T-cell (primary cell): ENCODE results near the gene EREG. TPM values are rescaled to one million over a fixed set of nuclear protein-coding genes. Genes with fewer than 3 reads are reported as not detected.
"Not testable (repeated sequence)": the region's sequence is repeated elsewhere in the genome, so short reads cannot be mapped to it uniquely, and the experiment has no call there.

Experiments used
- ATAC-seq, 4 experiments: fragments of 200-7000 bp in 3 of 4; fragments of 150-1000 bp in 1 of 4; cut with Tn5 transposase; replicated peaks in 1 of 4; 1 replicate in 3 of 4; 2 replicates in 1 of 4; pipeline ENCODE4 v1.10.0; 2021; ENCODE audit warnings: moderate library complexity in 3 of 4, mild to moderate bottlenecking in 2 of 4, moderate number of reproducible peaks in 1 of 4
- CTCF ChIA-PET, 2 donors: fragments of 300-600 bp; sonication (Branson Sonifier 250); formaldehyde crosslinking; loops; one replicate each; lab custom pipeline; 2022; ENCODE audit warnings: antibody characterized with exemption in 2 of 2; lab: Charles Lee
- POLR2A ChIA-PET, 2 donors: fragments of 300-600 bp; sonication (Branson Sonifier 250); formaldehyde crosslinking; loops; one replicate each; lab custom pipeline; 2022; ENCODE audit warnings: antibody characterized with exemption in 2 of 2; lab: Charles Lee
- DNase-seq, 35 experiments: peaks; one replicate each; pipeline versions ENCODE4 v3.0.0 to v3.0.0-alpha.2; 2013 to 2023
- H3K27ac ChIP-seq: one replicate; pipeline ENCODE4 v1.5.1; 2013; ENCODE audit warnings: low read length
- H3K27me3 ChIP-seq, 2 experiments: replicated peaks in 1 of 2; 1 replicate in 1 of 2; 2 replicates in 1 of 2; pipeline versions ENCODE4 v1.6.1 to v1.7.0; 2013; ENCODE audit warnings: low read length in 1 of 2, mixed read lengths in 1 of 2; ENCODE audit not compliant: control insufficient read depth in 2 of 2, insufficient read depth in 2 of 2; ENCODE audit errors: extremely low read depth in 1 of 2
- H3K36me3 ChIP-seq, 2 donors: 1 replicate in 1 of 2; 2 replicates in 1 of 2; pipeline versions ENCODE4 v1.6.1 to v1.7.0; 2013; ENCODE audit warnings: low read length in 1 of 2; ENCODE audit not compliant: control insufficient read depth in 2 of 2, insufficient read depth in 1 of 2; ENCODE audit errors: extremely low read depth in 1 of 2
- H3K4me1 ChIP-seq, 2 experiments: 1 replicate in 1 of 2; 2 replicates in 1 of 2; pipeline versions ENCODE4 v1.6.1 to v1.7.0; 2013; ENCODE audit warnings: low read length in 2 of 2, mixed read lengths in 1 of 2; ENCODE audit not compliant: insufficient read depth in 2 of 2, control insufficient read depth in 1 of 2; ENCODE audit errors: extremely low read depth in 1 of 2
- H3K4me3 ChIP-seq, 2 donors: 1 replicate in 1 of 2; 2 replicates in 1 of 2; pipeline versions ENCODE4 v1.5.1 to v1.7.0; 2013; ENCODE audit warnings: mild to moderate bottlenecking in 2 of 2, low read length in 1 of 2, moderate library complexity in 1 of 2; ENCODE audit not compliant: control insufficient read depth in 1 of 2; ENCODE audit errors: extremely low read depth in 1 of 2
- H3K9me3 ChIP-seq: 2 replicates; pipeline ENCODE4 v1.7.0; 2013
- H3K27ac Mint-ChIP-seq, 2 donors: one replicate each; pipeline ENCODE4 v1.8.0; 2020 to 2021; ENCODE audit warnings: mild to moderate bottlenecking in 2 of 2, mixed read lengths in 2 of 2
- H3K27me3 Mint-ChIP-seq, 2 donors: one replicate each; pipeline ENCODE4 v1.8.0; 2021 to 2022; ENCODE audit warnings: mixed read lengths in 2 of 2
- H3K36me3 Mint-ChIP-seq: one replicate; pipeline ENCODE4 v1.8.0; 2021; ENCODE audit warnings: mixed read lengths
- H3K4me1 Mint-ChIP-seq, 3 donors: one replicate each; pipeline ENCODE4 v1.8.0; 2020 to 2022; ENCODE audit warnings: mixed read lengths in 3 of 3, mild to moderate bottlenecking in 1 of 3
- H3K4me3 Mint-ChIP-seq, 3 donors: one replicate each; pipeline ENCODE4 v1.8.0; 2020 to 2022; ENCODE audit warnings: mild to moderate bottlenecking in 3 of 3, mixed read lengths in 3 of 3, moderate library complexity in 3 of 3
- H3K9me3 Mint-ChIP-seq, 3 donors: one replicate each; pipeline ENCODE4 v1.8.0; 2020 to 2022; ENCODE audit warnings: mixed read lengths in 3 of 3
- WGBS: methylation state at CpG from one replicate; pipeline ENCODE4 v1.1.5; 2013; ENCODE audit warnings: missing lambda C conversion rate; ENCODE audit not compliant: insufficient coverage; 5-methylcytosine and 5-hydroxymethylcytosine counted together
- total RNA-seq, 35 experiments: library from RNA in 6 of 35; stranded (reverse) in 6 of 35; fragments of 120-200 nt in 1 of 35; gene quantifications; one replicate each; pipeline versions ENCODE4 v1.2.1 to v1.2.4 and lab custom pipeline; 2013 to 2026

Gene EREG
- total RNA-seq, 5 donors from 2014 or later (not counting 1 experiment from before 2014, with no cell fraction given): 0.16 to 1.5 (median 0.44) TPM

- H3K4me1 ChIP-seq: no peaks in the 10 kb centered on the region
- H3K36me3 ChIP-seq: no peaks in the 10 kb centered on the region
- H3K27ac ChIP-seq: no peak overlapping the region
- no peak for DNase-seq
- Mint-ChIP-seq H3K4me1 (no peaks in the 10 kb centered on the region), H3K27ac (no peak overlapping the region), H3K36me3 (no peaks in the 10 kb centered on the region), H3K9me3 (peaks cover 0 to 5% (median 0%) of the 10 kb centered on the region in 3 donors), H3K27me3 (peaks cover 4 to 6% of the 10 kb centered on the region in 2 donors), H3K4me3 (no peak overlapping the region)
- ATAC-seq: no peak
- CTCF ChIA-PET: interaction anchor here in 1 of 2 donors (0.5 kb wide), 1 partner anchor 20 kb away, joined by 3 read pairs; no protein-coding TSS in a partner anchor
- H3K27me3 ChIP-seq: peaks cover 0 to 9% of the 10 kb centered on the region in 2 experiments
- POLR2A ChIA-PET: no interaction called here
- no CpG with 5 or more reads among the region's 5 CpGs for WGBS
- H3K4me3 ChIP-seq: no peak overlapping the region
- no peaks in the 10 kb centered on the region for H3K9me3 ChIP-seq
Measured at GRCh38 chr4:74335341-74336021, 29.5 kb upstream of the EREG start.

GRCh38 chr4:74338792-74339333 lies 26.1 kb upstream of the EREG start:
- Histone ChIP-seq H3K27ac (no peak overlapping the region), H3K36me3 (no peaks in the 10 kb centered on the region), H3K27me3 (peaks cover 0 to 9% of the 10 kb centered on the region in 2 experiments), H3K4me3 (no peak overlapping the region), H3K9me3 (no peaks in the 10 kb centered on the region), H3K4me1 (no peaks in the 10 kb centered on the region)
- H3K27me3 Mint-ChIP-seq: peaks cover 15% of the 10 kb centered on the region in 2 donors
- ATAC-seq (no peak), DNase-seq (no peak)
- CTCF ChIA-PET: no interaction called here
- POLR2A ChIA-PET: no interaction called here
- peaks cover 0 to 21% (median 7%) of the 10 kb centered on the region in 3 donors for H3K9me3 Mint-ChIP-seq
- WGBS: no CpG with 5 or more reads among the region's 4 CpGs
- H3K4me1 Mint-ChIP-seq: no peaks in the 10 kb centered on the region
- no peak overlapping the region for H3K4me3 Mint-ChIP-seq
- H3K36me3 Mint-ChIP-seq: peaks cover 3% of the 10 kb centered on the region
- H3K27ac Mint-ChIP-seq: no peak overlapping the region

GRCh38 chr4:74339501-74339900 lies 25.4 kb upstream of the EREG start:
- CTCF ChIA-PET: no interaction called here
- POLR2A ChIA-PET: no interaction called here
- Histone ChIP-seq H3K27me3 (peaks cover 0 to 2% of the 10 kb centered on the region in 2 experiments), H3K4me3 (no peak overlapping the region), H3K36me3 (no peaks in the 10 kb centered on the region), H3K9me3 (no peaks in the 10 kb centered on the region), H3K27ac (no peak overlapping the region), H3K4me1 (no peaks in the 10 kb centered on the region)
- Mint-ChIP-seq H3K4me3 (no peak overlapping the region), H3K9me3 (peaks cover 0 to 22% (median 8%) of the 10 kb centered on the region in 3 donors), H3K27me3 (peaks cover 9 to 15% of the 10 kb centered on the region in 2 donors), H3K27ac (no peak overlapping the region), H3K4me1 (no peaks in the 10 kb centered on the region), H3K36me3 (peaks cover 3% of the 10 kb centered on the region)
- no peak for DNase-seq
- ATAC-seq: no peak

GRCh38 chr4:74340421-74340820 lies 24.5 kb upstream of the EREG start:
- H3K9me3 Mint-ChIP-seq: peaks cover 0 to 30% (median 12%) of the 10 kb centered on the region in 3 donors
- POLR2A ChIA-PET, H3K27ac Mint-ChIP-seq, ATAC-seq, H3K27ac ChIP-seq, H3K4me3 Mint-ChIP-seq, H3K36me3 Mint-ChIP-seq, H3K36me3 ChIP-seq, H3K4me3 ChIP-seq, H3K4me1 ChIP-seq, H3K27me3 ChIP-seq, DNase-seq, H3K9me3 ChIP-seq, CTCF ChIA-PET, H3K4me1 Mint-ChIP-seq: not testable (repeated sequence)
- H3K27me3 Mint-ChIP-seq: peaks cover 9 to 15% of the 10 kb centered on the region in 2 donors

GRCh38 chr4:74344031-74344430 lies 20.9 kb upstream of the EREG start:
- CTCF ChIA-PET: no interaction called here
- DNase-seq: no peak
- peaks cover 0 to 30% (median 12%) of the 10 kb centered on the region in 3 donors for H3K9me3 Mint-ChIP-seq
- H3K36me3 Mint-ChIP-seq: peaks cover 3% of the 10 kb centered on the region
- Histone ChIP-seq H3K27me3 (no peaks in the 10 kb centered on the region), H3K36me3 (no peaks in the 10 kb centered on the region), H3K4me1 (no peaks in the 10 kb centered on the region), H3K4me3 (no peak overlapping the region), H3K9me3 (no peaks in the 10 kb centered on the region), H3K27ac (no peak overlapping the region)
- POLR2A ChIA-PET: no interaction called here
- peaks cover 11 to 15% of the 10 kb centered on the region in 2 donors for H3K27me3 Mint-ChIP-seq
- WGBS: 40% methylated on average over 1 of the region's 1 CpG
- no peak overlapping the region for H3K27ac Mint-ChIP-seq
- no peaks in the 10 kb centered on the region for H3K4me1 Mint-ChIP-seq
- no peak for ATAC-seq
- H3K4me3 Mint-ChIP-seq: no peak overlapping the region

- no peaks in the 10 kb centered on the region for H3K9me3 Mint-ChIP-seq
- H3K9me3 ChIP-seq: no peaks in the 10 kb centered on the region
- no peak overlapping the region for H3K4me3 ChIP-seq
- H3K4me1 Mint-ChIP-seq: no peaks in the 10 kb centered on the region
- ChIA-PET CTCF (no interaction called here), POLR2A (no interaction called here)
- no peak overlapping the region for H3K4me3 Mint-ChIP-seq
- no peaks in the 10 kb centered on the region for H3K36me3 ChIP-seq
- no peak overlapping the region for H3K27ac ChIP-seq
- no peaks in the 10 kb centered on the region for H3K36me3 Mint-ChIP-seq
- WGBS: no CpG with 5 or more reads among the region's 4 CpGs
- H3K27ac Mint-ChIP-seq: no peak overlapping the region
- no peaks in the 10 kb centered on the region for H3K27me3 ChIP-seq
- no peaks in the 10 kb centered on the region for H3K27me3 Mint-ChIP-seq
- ATAC-seq (no peak), DNase-seq (no peak)
- no peaks in the 10 kb centered on the region for H3K4me1 ChIP-seq
Measured at GRCh38 chr4:74353858-74354257, 11.1 kb upstream of the EREG start.
